ENCODE measurements around the gene CAMK2D.

DNA sequence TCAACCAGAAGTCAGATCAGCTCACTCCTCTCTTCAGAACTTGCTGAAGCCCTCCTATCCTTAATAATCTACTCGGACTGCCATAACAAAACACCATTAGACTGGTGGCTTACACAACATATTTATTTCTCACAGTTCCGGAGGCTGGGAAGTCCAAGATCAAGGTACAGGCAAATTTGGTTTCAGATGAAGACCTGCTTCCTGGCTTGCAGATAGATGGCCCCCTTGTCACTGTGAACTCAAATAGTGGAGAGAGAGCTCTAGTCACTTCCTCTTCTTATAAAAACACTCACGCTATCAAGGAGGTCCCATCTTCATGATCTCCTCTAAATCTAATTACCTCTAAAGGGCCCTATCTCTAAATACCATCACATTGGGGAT is 125.1 kb downstream of the CAMK2D start:
- TF ChIP-seq EZH2 (IDR thresholded peaks at IDR 0.05; ENCODE audit: low read length, missing control alignments): no peak
- TF ChIP-seq, protein P1, sequence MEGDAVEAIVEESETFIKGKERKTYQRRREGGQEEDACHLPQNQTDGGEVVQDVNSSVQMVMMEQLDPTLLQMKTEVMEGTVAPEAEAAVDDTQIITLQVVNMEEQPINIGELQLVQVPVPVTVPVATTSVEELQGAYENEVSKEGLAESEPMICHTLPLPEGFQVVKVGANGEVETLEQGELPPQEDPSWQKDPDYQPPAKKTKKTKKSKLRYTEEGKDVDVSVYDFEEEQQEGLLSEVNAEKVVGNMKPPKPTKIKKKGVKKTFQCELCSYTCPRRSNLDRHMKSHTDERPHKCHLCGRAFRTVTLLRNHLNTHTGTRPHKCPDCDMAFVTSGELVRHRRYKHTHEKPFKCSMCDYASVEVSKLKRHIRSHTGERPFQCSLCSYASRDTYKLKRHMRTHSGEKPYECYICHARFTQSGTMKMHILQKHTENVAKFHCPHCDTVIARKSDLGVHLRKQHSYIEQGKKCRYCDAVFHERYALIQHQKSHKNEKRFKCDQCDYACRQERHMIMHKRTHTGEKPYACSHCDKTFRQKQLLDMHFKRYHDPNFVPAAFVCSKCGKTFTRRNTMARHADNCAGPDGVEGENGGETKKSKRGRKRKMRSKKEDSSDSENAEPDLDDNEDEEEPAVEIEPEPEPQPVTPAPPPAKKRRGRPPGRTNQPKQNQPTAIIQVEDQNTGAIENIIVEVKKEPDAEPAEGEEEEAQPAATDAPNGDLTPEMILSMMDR (conservative IDR thresholded peaks at IDR 0.05 in 1 of 2, IDR thresholded peaks at IDR 0.05 in 1 of 2; ENCODE audit: low read depth in 1 of 2, low read length in 2 of 2): no peak

Data from fibroblast of lung (primary cell).